IMR-90 (cell line): ENCODE data around the gene ZNF480.
"Not testable (repeated sequence)": the region's sequence is repeated elsewhere in the genome, so short reads cannot be mapped to it uniquely, and the experiment has no call there.

Experiments used
- CHD1 ChIP-seq: IDR thresholded peaks from 2 replicates; pipeline ENCODE4 v1.6.1; 2012; ENCODE audit warnings: low read depth, low read length, improper control_type of control experiment
- CTCF ChIP-seq: conservative IDR thresholded peaks from 2 replicates; pipeline ENCODE4 v1.5.1; 2012; ENCODE audit warnings: mild to moderate bottlenecking, low read depth, low read length, improper control_type of control experiment
- ELK1 ChIP-seq: fragments of 150-350 bp; IDR thresholded peaks from 2 replicates; pipeline ENCODE4 v1.6.1; 2016; ENCODE audit warnings: low read depth, mild to moderate bottlenecking, low read length, moderate library complexity, borderline replicate concordance
- FOS ChIP-seq: fragments of 150-350 bp; IDR thresholded peaks from 2 replicates; pipeline ENCODE4 v1.6.1; 2016; ENCODE audit warnings: low read depth, low read length
- MAFK ChIP-seq: IDR thresholded peaks from 2 replicates; pipeline ENCODE4 v1.6.1; 2012; ENCODE audit warnings: low read depth, low read length, improper control_type of control experiment
- MAZ ChIP-seq: IDR thresholded peaks from 2 replicates; pipeline ENCODE4 v1.6.1; 2012; ENCODE audit warnings: low read depth, mild to moderate bottlenecking, low read length, improper control_type of control experiment, moderate library complexity, borderline replicate concordance
- MXI1 ChIP-seq: IDR thresholded peaks from 2 replicates; pipeline ENCODE4 v1.6.1; 2012; ENCODE audit warnings: low read depth, mild to moderate bottlenecking, low read length, moderate library complexity, borderline replicate concordance
- NFE2L2 ChIP-seq: fragments of 150-350 bp; IDR thresholded peaks from 2 replicates; pipeline ENCODE4 v1.6.1; 2016; ENCODE audit warnings: low read depth, mild to moderate bottlenecking, low read length
- POLR2A ChIP-seq: IDR thresholded peaks from 2 replicates; pipeline ENCODE4 v1.6.1; 2012; ENCODE audit warnings: mild to moderate bottlenecking, low read depth, low read length
- RAD21 ChIP-seq: IDR thresholded peaks from 2 replicates; pipeline ENCODE4 v1.6.1; 2012; ENCODE audit warnings: low read length, improper control_type of control experiment
- RFX5 ChIP-seq: IDR thresholded peaks from 2 replicates; pipeline ENCODE4 v1.8.0; 2012; ENCODE audit warnings: low read depth, mild to moderate bottlenecking, low read length, moderate library complexity
- SMC3 ChIP-seq: fragments of 150-350 bp; IDR thresholded peaks from 2 replicates; pipeline ENCODE4 v1.6.1; 2016; ENCODE audit warnings: low read depth, mild to moderate bottlenecking, antibody characterized with exemption, low read length, moderate library complexity

DNA sequence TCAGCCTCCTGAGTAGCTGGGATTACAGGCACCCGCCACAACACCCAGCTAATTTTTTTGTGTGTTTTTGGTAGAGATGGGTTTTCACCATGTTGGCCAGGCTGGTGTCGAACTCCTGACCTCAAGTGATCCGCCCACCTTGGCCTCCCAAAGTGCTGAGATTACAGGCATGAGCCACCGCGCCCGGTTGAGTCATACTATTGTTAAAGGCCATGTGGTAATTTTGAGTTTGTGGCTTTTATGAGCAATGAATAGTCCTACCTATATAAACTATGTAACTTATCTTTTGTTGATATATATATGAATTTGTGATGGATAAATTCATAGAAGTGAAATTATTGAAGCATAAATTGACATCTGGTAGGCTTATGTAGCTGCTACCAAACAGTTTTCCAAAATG is 31.4 kb upstream of the ZNF480 start:
- not testable (repeated sequence) for TF ChIP-seq CTCF, RAD21, POLR2A, MXI1, RFX5, CHD1, MAFK, MAZ, NFE2L2, SMC3, ELK1, FOS
